HG03354 (cell line): ENCODE measurements around the gene ELMO2.

Experiments used
- ATAC-seq: cut with Tn5 transposase; IDR thresholded peaks from one replicate; pipeline ENCODE4 v1.9.1; 2021; ENCODE audit warnings: mild to moderate bottlenecking; ENCODE audit not compliant: unreplicated experiment, poor library complexity, severe bottlenecking

The ELMO2 gene

DNA sequence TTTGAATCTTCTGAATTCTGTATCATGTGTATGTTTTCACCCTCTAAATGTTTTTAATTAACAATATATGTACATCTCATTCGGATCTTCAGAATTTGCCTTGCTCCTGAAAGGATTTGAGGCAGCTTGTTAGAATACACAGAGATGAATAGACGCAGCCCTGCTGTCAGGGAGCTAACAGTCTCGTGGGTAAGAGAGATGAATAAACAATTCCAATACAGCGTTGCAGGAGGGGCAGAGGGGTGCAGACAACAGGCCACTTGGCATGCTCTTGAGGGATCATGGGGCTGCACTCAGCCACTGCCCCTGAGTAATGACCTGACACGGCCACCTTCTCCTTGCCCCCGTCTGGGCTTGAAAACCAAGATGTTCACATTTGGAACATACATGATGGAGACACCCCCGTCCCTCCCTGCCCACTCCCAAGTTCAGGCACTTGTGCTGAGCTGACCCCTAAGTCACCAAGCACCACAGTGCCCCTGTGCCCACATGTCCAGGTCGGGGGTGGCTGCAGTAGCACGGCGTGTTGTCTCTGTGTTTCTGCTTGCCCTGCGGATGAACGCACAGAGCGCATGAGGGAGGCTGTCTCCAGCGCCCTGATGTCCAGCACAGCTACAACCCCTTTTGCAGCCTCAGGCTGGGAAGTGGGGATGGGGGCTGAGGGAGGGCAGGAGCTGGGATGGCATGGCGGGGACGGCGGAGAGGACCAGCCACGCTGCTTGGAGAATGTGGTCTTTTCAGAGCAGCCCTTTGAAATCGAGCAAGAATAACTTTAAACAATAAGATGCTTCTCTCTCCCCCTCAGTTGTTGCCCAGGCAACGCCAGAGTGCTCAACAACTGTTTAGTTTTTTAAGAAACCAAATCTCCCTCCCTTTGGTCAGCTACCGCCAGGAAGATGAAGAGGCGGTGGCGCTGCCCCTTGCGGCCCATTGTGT lies 65.1 kb downstream of the ELMO2 start:
- ATAC-seq: no peak

DNA sequence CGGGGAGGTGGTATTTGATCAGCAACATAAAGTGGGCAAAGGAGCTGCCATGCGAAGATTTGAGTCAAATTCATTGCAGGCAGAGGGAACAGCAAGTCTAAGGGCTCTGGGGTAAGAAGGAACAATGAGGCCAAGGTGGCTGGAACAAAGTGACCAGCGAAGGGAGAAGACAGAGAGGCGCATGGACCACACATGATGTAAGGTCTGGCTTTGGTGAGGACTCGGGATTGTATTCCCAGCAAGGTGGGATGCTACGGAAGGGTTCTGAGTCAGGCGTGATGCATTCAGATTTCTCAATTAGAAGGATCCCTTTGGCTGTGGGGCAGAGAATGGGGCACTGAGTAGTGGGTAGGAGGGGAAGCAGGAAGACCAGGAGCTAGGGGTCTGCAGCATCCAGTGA lies 67.4 kb downstream of the ELMO2 start:
- ATAC-seq: no peak

DNA sequence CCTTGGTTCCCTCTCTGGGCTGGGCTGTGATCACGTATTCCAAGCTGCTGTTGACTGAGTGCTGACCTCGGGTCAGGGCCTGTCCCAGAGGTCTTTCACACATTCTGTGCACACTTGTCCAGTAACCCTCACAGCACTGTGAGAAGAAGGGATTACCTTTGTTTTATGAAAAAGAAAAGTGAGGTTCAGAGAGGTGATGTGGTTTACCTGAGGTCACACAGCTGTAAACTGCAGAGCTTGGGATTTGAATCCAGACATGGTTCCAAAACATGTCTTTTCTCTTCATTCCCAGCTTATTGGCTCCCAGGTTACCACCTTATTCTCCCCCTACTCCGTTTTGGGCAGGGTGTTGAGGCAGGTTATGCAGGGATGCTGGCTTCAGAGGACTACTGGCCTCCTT lies 69.7 kb downstream of the ELMO2 start:
- no peak for ATAC-seq

DNA sequence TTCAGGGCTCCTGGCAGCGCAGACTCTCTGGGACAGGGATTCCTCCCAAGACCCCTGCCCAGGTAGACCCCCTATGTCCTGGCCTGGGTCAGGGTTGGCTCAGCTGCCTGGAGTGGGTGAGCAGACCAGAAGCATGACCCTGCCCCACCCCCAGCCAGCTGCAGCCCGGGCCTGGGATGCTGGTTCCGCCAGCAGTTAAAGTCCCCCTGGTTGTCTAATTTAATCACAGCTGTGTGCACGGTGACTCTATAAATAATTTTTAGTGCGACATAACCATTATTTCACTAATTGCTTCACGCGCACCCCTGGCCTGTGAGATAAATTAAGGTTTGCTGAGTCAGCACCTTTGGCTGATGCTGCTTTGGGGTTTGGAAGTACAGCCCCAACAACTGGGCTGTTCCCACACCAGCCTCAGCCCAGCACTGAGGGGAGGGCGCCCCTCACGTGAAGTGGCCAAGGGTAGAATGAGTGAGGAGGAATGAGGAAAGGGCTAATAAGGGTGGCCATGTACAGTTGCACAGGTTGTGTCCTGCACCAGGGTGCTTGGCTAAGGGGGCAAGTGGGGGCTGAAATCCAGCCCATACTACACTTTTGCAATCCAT lies 72.0 kb downstream of the ELMO2 start:
- ATAC-seq: no peak

DNA sequence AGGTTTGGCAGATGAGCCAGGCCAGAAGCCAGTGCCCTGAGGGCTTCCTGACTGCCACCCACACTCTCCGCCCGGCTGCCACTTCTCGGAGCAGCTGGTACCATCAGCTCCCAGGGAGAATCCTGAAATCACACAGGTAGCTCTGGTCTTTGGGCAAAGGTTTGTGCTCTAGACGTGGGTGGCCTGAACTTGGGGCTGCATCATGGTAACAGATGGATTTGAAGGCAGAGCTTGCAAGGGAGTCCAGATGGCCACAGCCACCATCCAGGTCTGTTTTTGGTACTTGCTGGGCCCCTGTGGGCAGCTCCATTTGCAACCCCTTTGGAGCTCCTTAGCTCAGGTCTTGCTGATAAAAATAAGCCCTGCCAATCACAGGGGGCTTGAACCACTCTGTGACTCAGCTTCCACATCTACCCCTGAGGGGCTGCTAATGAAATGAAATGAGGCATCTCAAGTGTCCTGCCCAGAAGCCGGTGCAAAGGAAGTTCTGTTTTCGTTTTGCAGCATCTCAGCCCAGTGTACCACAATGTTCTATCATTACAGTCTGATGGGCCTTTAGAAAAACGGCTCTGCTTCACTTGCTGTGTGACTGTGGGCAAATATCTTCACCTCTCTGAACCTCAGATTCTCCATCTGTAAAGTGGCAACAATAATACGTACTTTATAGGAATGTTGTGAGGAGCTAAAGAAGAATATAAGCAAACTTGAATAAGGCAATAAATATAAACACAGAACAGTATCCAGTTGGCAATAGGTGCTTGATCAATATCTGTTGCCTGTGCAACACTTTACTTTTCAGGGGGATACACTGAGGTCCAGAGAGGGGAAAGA lies 73.0 kb downstream of the ELMO2 start:
- ATAC-seq: no peak

DNA sequence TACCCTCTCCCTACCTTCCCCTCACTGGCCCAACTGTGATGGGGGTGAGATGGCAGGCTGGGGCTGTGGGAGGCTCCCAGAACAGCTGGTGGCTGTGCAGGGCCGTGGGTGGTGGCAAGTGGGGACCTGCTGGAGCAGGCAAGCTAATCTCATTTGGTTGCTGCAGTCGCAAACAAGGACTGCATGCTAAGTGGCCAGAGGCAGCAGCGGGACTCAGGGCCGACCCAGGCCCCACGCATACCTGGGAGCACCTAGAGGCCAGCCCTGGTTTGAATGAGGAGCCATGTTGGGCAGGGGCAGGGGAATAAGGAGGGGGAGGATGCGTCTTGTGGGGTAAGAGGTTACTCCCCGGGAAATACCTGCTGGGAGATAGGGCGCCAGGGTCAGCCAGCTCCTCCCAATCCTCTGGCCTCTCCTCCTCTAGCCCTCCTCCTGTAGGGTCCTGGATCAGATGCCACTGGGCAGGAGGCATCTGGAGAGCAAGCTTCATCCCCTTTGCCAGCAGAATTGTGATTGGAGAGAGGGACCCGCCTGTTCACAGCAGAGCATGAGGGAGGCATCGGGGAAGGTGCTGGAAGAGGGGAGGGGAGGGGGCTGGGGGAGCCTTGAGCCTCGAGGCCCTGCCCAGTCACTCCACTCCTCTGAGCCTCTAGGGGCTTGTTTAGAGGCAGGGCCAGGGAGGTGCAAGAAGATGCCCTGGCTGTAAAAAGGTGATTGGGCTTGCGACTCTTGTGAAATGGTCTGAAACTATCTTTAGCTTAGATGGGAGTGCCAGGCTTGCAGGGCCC lies 73.8 kb downstream of the ELMO2 start:
- no peak for ATAC-seq

DNA sequence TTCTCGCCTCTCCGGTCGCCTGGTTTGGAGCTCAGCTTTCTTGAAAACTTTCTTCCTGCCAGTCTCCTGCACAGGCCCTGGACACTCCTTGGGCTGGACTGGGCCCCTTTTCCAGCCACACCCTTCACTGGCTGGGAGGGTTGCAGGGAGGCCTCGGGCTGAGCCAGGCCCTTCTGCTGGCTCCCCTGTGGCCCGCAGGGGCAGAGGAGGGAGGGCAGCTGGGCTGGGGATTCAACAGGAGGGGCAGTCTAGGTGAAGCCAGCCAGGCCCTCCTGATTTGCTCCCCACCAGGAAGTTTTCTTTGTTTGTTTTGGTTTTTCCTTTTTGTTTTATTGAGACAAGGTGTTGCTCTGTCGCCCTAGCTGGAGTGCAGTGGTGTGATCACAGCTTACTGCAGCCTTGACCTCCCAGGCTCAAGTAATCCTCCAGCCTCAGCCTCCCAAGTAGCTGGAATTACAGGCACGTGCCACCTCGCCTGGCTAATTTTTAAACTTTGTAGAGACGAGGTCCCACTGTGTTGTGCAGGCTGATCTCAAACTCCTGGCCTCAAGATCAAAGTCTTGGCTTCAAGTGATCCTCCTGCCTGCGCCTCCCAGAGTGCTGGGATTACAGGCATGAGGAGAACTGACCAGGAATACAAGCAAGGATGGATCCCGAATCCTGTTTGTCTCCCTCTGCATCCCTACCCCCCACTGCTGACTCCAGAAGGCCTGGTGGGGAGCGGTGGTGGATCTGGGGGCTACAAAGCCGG lies 74.6 kb downstream of the ELMO2 start:
- ATAC-seq: no peak

DNA sequence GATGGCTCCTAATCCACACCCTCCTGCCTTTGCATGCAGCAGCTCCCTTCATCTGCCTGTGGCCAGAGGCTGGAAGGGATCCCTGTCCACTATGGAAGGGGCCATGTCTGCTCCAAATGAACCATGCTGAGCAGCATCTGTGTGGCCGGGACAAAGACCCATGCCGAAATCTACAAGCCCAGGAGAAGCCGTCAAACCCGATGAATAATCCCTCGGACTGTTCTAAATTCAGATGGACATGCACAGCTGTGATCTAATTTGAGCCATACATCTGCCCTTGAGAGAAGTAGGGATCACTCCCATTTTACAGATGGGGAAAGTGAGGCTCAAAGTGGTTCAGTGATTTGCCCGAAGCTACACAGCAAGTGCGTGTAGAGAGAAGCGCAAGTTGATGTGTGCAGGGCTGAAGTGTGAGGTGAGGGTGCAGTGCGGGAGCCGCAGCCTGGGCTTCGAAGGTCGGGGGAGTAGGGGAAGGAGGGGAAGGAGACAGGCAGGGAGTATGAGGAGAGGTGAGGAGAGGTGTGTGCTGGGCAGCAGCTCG lies 75.5 kb downstream of the ELMO2 start:
- ATAC-seq: no peak

DNA sequence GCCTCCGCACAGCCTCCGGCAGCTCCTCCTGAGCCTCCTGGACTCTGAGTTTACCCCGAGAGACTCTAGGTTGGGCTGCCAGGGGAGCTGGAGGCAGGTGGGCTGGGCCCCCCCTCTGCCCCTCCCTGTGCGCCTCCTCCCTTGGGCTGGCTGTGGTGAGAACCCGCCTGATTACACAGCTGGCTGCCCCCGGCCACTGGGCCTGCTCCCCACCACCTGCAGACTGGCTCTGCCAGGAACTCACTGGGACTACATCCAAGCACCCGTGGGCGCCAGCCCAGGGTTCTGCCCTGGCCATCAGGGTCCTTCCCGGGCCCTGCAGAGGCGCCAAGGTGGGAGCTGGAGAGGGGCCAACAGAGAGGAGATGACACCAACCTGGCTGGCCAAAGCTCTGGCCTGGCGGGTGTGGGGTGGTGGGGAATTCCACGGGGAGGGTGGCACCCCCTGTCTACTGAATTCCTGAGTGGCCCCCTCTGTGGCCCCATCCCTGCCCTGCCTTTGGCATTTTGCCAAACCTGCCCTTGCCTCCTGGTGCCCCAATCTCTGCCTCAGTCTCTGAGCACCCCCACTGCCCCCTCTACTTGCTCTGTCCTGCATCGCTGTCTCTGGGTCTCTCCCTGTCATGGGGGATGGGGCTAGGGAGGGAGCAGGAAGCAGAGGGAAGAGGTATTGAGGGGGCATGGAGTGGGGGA lies 76.2 kb downstream of the ELMO2 start:
- no peak for ATAC-seq

DNA sequence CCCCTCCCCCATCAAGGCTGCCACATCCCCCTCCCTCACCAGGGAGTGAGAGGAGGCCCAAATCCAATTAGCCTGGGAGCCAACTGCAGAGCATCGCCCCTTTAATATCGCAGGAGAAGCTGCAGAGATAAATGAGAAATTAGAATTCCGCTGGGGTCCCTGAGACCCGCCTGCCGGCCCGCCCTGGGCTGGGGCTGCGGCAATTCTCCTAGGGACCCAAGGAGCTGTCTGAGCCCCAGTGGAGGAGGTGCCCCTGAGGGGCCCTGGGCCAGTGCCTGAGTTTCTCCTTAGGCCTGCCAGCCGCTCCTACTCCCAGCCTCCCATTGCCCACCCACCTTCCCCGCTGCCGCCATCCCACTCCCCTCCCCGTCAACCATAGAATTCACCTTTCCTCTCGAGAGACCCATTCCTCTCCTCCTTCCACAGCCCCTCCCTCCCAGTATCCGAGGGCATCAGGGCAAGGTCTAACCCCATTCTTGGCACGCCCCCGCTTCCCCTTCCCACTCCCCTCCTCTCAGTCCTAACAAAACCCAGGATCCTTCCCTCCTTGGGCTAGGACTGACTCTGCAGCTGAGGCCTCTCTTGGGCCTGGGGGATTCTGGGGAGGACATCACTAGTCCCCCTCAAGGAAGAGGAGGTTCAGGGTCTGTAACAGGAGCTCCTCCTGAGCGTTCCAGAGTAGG lies 78.1 kb downstream of the ELMO2 start:
- no peak for ATAC-seq

DNA sequence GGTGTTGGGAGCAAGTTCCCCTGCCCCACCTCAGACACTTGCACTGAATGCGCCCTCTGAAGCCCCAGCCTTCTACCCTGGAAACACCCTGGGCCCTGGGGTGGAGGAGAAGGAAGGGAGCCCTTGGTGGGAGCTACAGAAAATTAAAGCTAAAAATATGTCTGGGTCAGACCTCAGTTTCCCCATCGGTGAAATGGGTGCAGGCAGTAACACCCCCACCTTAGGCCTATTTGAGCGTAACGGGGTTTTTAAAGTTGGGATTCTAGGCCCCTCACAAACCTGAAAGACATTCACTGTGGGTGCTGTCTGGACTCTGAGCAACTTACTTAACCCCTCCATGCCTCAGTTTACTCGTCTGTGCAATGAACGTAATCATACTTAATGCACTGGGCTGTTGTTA lies 78.9 kb downstream of the ELMO2 start:
- ATAC-seq: no peak

DNA sequence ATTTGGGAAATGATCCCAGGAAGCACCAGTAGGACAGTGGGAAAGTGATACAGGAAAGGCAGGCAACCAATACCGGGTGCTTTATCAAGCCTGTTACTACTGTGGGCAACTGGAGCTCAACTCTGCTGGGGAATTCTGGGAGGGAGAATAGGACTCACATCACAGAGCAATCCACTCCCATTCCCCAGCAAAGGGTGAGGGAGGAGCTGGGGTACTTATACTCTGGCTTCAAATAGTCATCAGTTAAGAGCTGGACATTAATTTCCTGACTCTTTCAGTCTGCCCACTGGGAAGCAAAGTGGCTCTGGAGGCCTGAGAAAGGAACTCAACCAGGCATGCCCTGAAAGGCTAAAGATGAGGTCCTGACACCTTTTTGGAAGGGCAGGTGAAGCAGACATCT lies 80.6 kb downstream of the ELMO2 start:
- ATAC-seq: no peak

DNA sequence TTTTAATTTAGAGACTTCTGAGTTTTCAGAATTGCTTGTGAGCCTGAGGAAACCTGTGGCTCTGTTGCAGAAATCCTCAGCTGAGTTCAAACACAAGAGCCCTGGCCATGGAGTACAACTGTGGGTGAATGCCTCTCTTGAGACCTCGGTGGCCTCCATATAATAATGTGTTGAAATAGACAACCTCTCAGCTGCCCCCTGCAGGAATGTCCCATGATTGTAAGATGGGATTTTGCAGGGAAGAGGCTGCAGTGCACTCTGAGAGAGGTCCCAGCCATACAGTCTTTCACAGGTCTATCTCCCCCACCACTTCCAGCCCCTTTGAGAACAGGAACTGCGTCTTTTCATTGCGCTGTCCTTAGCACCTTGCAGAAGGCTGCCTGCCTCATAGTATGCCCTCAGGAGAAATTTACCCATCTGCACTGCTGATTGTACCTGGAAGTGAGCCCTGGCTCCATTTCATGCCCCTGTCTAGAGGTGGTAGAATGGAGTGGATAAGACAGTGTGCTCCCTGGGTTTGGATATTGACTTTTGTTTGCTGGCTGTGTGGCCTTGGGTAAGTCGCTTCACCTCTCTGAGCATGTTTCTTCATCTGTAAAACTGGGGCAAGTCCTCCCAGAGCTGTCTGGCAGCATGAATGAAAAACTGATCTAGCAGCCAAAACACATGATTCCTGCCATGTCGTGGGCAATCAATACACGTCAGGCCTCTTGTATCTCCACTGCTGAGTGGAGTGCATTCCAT lies 81.3 kb downstream of the ELMO2 start:
- no peak for ATAC-seq

DNA sequence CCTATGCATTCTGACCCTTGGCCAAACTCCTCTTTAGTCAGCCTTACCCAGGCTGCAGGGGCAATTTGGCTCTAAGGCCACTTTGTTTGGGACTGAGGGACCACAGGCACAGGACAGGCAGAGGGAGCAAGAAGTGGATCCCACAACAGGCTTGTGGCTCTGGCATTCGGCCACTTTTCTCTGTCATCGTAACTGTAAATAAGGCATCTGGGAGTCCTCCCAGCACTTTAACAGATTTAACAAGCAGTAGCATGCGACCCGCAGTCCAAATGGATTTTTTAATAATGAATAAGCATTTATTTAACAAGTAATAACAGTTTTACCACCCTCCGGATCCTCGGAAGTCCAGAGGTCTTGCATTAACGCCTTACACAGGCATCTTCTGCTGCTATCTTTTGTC lies 82.0 kb downstream of the ELMO2 start:
- no peak for ATAC-seq

DNA sequence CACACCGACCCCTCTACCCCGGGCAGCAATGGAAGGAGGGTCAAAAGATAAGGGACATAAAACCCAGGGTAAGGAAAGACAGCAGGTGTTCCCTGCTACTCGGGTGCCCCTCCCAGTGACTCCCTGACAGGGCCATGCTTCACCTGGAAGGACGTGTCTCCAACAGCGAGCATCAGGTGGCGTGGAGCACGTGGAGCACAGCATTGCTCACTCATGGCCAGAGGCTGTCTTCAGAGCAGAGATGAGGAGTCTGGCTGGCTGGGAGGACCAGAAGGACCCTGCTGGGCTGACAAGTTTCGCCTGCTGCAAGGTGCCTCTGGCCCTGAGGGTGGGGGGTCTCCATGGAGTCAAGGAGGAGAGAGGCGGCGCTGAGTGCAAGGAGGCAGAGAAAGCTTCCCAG lies 82.9 kb downstream of the ELMO2 start:
- no peak for ATAC-seq

DNA sequence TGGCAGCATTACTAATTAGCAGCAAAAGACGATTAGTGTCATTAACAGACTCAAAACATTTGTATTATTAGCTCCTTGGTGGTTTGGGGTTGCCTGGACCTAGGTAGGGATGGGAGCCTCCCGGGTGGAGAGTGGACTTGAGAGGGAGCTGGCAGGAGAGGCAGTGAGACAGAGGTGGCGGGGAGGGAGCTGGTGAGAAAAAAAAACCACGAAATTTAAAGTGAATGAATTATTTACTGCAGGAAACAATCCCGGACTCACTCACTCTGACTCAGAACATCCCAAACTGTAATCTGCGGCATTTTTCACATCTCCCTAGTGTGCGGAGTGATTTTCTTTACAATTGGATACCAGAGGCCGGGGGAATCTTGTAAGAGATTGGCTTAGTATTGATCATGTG lies 83.8 kb downstream of the ELMO2 start:
- no peak for ATAC-seq

DNA sequence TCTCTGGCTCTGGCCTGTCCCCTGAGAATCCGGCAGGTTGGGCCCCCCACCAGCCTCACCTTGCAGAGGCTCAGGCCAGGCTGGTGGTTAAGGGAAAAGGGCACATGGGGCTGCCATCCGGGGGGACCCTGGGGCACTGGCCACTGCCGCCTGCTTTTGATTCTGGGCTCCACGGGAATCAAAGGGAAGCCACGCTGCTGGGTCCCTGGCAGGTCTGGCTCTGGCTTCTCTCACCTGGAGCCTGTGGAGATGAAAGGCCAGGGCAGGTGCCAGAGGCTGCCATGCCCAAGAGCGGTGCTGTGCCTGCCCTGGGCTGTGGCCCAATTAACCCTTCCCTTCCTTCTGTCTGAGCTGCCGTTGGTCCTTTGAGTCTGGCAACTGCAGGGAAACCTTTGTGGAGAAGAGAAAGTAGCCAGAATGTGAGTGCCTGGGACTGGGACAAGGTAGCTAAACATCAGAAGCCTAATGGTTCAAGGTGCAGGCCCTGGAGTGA lies 88.7 kb downstream of the ELMO2 start:
- ATAC-seq: no peak
